ENCODE results near the gene MDFI.

MDFI gene

GRCh38 chr6:41648070-41648585 is 9.9 kb downstream of the MDFI start:
- no peak for DNase-seq (ENCODE audit: low read depth in 2 of 2, low spot score in 1 of 2)

DNA sequence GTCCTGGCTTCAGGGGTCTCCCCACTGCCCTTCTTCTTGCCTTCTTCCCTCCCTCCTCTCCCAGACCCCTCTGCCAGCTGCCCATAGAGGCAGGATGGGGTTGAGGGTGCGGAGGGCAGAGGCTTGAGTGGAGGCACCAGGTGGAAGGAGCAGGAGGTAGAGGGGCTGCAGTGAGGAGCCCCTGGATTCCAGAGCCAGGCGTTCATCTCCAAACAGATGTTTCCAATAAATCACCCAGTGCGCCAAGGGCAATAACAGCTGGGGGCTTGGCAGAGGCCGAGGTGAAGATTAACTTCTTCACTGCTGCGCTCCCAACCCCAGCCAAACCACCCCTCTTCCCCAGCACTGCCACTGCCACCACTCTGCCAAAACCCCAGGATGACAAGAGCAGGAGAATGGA is 10.7 kb downstream of the MDFI start:
- no peak for DNase-seq (ENCODE audit: low read depth in 2 of 2, low spot score in 1 of 2)

GRCh38 chr6:41649596-41649995 is 11.3 kb downstream of the MDFI start:
- DNase-seq (ENCODE audit: low read depth in 2 of 2, low spot score in 1 of 2), result no peak

GRCh38 chr6:41650120-41650519 is 11.9 kb downstream of the MDFI start:
- DNase-seq (ENCODE audit: low read depth in 2 of 2, low spot score in 1 of 2), result no peak

- DNase-seq (ENCODE audit: low read depth in 2 of 2, low spot score in 1 of 2), result no peak
These were observed 13.1 kb downstream of the MDFI start for GRCh38 chr6:41651246-41651961.

DNA sequence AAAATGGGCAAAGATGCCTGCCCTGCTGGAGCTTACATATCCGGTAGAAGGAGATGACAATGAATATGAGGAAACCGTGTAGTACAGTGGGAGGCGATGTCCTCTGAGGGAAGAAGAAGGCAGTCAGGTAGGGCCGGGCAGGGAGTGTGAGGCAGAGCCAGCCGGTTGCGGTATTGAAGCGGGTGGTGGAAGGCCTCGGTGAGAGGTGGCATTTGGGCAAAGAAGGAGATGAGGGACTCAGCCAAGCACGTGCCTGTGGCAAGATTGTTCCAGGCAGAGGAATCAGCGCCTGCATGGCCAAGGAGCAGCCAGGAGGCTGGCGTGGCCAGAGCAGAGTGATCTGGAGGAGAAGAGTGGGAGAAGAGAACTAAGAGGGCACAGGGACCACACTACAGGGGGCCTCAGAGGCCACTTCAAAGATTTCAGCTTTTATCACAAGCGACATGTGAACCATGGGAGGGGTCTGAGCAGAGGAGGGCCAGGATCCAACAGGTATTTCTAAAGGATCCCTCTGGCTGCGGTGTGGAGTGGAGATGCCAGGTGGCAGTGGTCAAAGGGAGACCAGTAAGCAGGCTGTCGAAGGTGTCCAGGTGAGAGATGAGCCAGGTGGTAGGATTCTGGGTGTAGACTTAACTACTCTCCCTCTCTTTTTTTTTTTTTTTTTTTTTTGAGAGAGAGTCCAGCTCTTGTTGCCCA is 13.8 kb downstream of the MDFI start:
- no peak for DNase-seq (ENCODE audit: low read depth in 2 of 2, low spot score in 1 of 2)

- no peak for DNase-seq (ENCODE audit: low read depth in 2 of 2, low spot score in 1 of 2)
These were observed 14.8 kb downstream of the MDFI start for GRCh38 chr6:41652866-41653652.

DNA sequence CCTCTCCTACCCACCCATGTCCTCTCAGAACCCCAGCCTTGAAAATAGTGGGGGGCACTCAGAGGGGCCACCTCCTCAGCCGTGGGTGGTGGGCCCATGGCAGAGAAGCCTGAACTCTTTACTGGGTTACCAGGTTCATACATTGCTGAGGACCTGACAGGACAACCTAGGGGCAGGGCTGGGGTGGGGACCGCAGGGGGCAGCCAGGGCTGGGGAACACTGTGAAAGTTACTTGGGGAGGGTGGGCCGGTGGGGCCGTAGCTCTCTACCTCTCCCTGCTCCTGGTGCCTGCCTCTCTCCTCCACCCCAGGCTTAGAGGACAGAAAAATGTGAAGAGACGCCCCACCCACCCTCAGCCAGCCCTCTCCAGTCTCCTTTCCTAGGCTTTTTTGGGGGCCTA is 15.4 kb downstream of the MDFI start:
- no peak for DNase-seq (ENCODE audit: low read depth in 2 of 2, low spot score in 1 of 2)

- no peak for DNase-seq (ENCODE audit: low read depth in 2 of 2, low spot score in 1 of 2)
These were observed 16.0 kb downstream of the MDFI start for GRCh38 chr6:41654151-41654697.

DNA sequence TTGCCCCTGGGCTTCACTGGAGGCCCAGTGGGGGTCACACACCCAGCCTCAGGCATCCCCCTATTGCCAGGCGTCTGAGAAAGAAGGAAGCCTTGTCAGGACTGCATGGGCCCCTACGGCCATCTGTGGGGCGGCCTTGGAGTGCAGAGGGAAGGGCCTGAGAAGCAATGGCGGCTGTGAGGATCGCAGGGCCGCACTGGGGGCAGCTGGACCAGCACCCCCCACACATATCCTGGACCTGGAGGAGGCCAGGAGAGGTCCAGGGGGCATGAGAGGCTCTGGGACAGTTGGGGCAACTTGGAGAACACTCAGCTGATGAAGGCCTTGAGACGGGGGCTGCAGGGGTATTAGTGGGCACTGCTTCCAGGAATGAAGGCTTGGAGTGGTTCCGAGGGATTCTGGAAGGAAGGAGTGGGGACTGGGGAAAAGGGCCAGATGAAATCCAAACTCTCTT is 16.5 kb downstream of the MDFI start:
- DNase-seq (ENCODE audit: low read depth in 2 of 2, low spot score in 1 of 2), result no peak

DNA sequence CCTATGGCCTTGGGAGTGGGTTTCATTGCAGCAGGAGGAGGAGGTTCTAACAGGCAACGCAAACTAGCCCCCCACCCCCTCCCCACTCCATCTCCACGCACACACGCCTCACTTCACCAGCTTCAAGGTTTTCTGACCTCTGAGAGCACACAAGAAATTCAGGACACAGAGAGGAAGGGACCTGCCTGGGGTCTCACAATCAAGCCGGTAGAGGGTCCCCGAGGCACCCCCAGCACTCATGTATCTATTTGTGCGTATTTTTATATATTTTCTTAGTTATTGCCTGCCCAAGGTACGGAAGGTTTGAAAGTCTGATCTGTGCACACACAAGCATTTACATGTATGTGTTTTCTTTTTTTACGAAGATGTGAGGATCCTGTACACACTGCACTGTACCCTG is 16.9 kb downstream of the MDFI start:
- no peak for DNase-seq (ENCODE audit: low read depth in 2 of 2, low spot score in 1 of 2)

GRCh38 chr6:41655646-41656001 is 17.4 kb downstream of the MDFI start:
- no peak for DNase-seq (ENCODE audit: low read depth in 2 of 2, low spot score in 1 of 2)

GRCh38 chr6:41656002-41656691 is 17.9 kb downstream of the MDFI start:
- no peak for DNase-seq (ENCODE audit: low read depth in 2 of 2, low spot score in 1 of 2)

- no peak for DNase-seq (ENCODE audit: low read depth in 2 of 2, low spot score in 1 of 2)
These were observed 19.1 kb downstream of the MDFI start for GRCh38 chr6:41657131-41658094.

GRCh38 chr6:41658636-41659035 is 20.4 kb downstream of the MDFI start:
- no peak for DNase-seq (ENCODE audit: low read depth in 2 of 2, low spot score in 1 of 2)

DNA sequence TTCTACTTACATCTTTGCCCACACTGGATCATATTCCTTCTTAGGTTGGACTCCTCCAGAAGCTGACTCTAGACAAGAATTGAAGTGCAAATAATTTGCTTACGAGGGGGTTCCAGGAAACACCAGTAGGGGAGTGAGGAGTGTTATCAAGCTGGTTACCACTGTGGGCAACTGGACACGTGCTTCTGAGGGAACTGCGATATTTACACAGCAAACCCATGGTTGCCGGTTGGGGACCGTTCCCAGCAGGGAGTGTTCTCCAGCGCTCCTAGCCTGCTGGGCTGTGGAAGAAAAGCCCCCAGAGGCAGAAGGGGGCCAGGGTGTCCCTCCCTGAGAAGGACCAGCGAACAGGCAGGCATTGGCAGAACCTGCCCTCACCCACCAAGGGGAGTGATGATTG is 21.7 kb downstream of the MDFI start:
- no peak for DNase-seq (ENCODE audit: low read depth in 2 of 2, low spot score in 1 of 2)

DNA sequence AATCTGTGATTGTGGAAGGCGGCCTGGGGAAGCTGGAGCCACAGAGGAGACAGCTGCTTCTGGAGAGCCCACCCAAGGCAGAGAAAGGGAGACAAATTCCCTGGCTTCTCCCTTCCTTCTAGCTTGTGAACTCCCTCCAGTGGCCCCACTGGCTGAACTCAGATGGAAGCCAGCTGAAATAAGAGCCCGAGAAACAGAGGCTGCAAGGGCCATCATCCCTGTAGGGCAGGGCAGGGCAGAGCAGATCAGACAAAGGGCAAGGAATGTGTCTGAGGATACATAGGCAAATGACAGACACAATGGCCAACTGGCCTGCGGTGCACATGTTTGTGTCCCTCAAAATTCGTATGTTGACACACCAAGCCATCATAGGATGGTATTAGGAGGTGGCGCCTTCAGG is 25.3 kb downstream of the MDFI start:
- DNase-seq (ENCODE audit: low read depth in 2 of 2, low spot score in 1 of 2), result no peak

GRCh38 chr6:41664271-41664670 is 26.0 kb downstream of the MDFI start:
- no peak for DNase-seq (ENCODE audit: low read depth in 2 of 2, low spot score in 1 of 2)

DNA sequence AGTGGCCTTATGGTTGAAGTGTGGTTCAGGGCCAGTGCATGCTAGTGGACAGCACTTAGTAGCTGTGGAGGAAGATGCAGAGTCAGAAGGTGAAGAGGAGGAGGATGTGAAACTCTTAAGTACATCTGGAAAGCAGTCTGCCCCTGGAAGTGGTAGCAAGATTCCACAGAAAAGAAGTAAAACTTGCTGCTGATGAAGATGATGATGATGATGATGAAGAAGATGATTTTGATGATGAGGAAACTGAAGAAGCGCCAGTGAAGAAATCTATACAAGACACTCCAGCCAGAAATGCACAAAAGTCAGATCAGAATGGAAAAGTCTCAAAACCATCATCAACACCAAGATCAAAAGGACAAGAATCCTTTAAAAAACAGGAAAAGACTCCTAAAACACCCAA is 28.9 kb downstream of the MDFI start:
- no peak for DNase-seq (ENCODE audit: low read depth in 2 of 2, low spot score in 1 of 2)

- DNase-seq (ENCODE audit: low read depth in 2 of 2, low spot score in 1 of 2), result no peak
These were observed 30.7 kb downstream of the MDFI start for GRCh38 chr6:41668968-41669367.
